UCSD-AML1 (cell line): ENCODE measurements around the gene DNASE1L3.
"Not testable (repeated sequence)": the region's sequence is repeated elsewhere in the genome, so short reads cannot be mapped to it uniquely, and the experiment has no call there.

ENCODE experiments used
- DNase-seq: peaks from one replicate; lab custom pipeline; 2025; ENCODE audit not compliant: unreplicated experiment; lab: John Stamatoyannopoulos, UW

The DNASE1L3 gene

GRCh38 chr3:58236527-58237237, 25.9 kb upstream of the DNASE1L3 start:
- DNase-seq = no peak

GRCh38 chr3:58235970-58236369, 25.2 kb upstream of the DNASE1L3 start:
- DNase-seq = no peak

GRCh38 chr3:58234516-58234931, 23.8 kb upstream of the DNASE1L3 start:
- no peak for DNase-seq

GRCh38 chr3:58231666-58232065, 20.9 kb upstream of the DNASE1L3 start:
- no peak for DNase-seq

GRCh38 chr3:58230876-58231552, 20.2 kb upstream of the DNASE1L3 start:
- no peak for DNase-seq

- DNase-seq = not testable (repeated sequence)
Measured at GRCh38 chr3:58227933-58228332, 17.2 kb upstream of the DNASE1L3 start.

- no peak for DNase-seq
Measured at GRCh38 chr3:58223855-58224254, 13.1 kb upstream of the DNASE1L3 start.

- DNase-seq = no peak
Measured at GRCh38 chr3:58222161-58222724, 11.5 kb upstream of the DNASE1L3 start.

- DNase-seq = no peak
Measured at GRCh38 chr3:58218904-58219303, 8.1 kb upstream of the DNASE1L3 start.

- DNase-seq = peak; percentile 79
Measured at GRCh38 chr3:58217209-58217811, 6.5 kb upstream of the DNASE1L3 start.

- DNase-seq = no peak
Measured at GRCh38 chr3:58216496-58217195, 5.9 kb upstream of the DNASE1L3 start.

GRCh38 chr3:58215317-58216025, 4.7 kb upstream of the DNASE1L3 start:
- no peak for DNase-seq

GRCh38 chr3:58214484-58215316, 3.9 kb upstream of the DNASE1L3 start:
- no peak for DNase-seq

- DNase-seq = no peak
Measured at GRCh38 chr3:58209933-58210332, 839 bp downstream of the DNASE1L3 start.

- no peak for DNase-seq
Measured at GRCh38 chr3:58207954-58208353, 2.8 kb downstream of the DNASE1L3 start.

GRCh38 chr3:58206406-58207011, 4.3 kb downstream of the DNASE1L3 start:
- no peak for DNase-seq

- no peak for DNase-seq
Measured at GRCh38 chr3:58205981-58206380, 4.8 kb downstream of the DNASE1L3 start.

GRCh38 chr3:58204720-58205119, 6.1 kb downstream of the DNASE1L3 start:
- no peak for DNase-seq

GRCh38 chr3:58203541-58203940, 7.2 kb downstream of the DNASE1L3 start:
- no peak for DNase-seq
